Muscle layer of duodenum (tissue), 2 donors: Measurements from ENCODE around the gene MVK.

ENCODE experiments used
- H3K27ac ChIP-seq: one replicate; pipeline ENCODE4 v1.7.0; 2013; ENCODE audit warnings: mild to moderate bottlenecking, low read length
- H3K27me3 ChIP-seq: one replicate; pipeline ENCODE4 v1.7.0; 2013; ENCODE audit warnings: low read depth, mild to moderate bottlenecking, control low read depth, low read length
- H3K36me3 ChIP-seq, 2 donors: one replicate each; pipeline ENCODE4 v1.7.0; 2013; ENCODE audit warnings: low read length in 2 of 2, control low read depth in 1 of 2, mild to moderate bottlenecking in 1 of 2; ENCODE audit not compliant: insufficient read depth in 2 of 2, control insufficient read depth in 1 of 2
- H3K4me1 ChIP-seq, 2 donors: one replicate each; pipeline ENCODE4 v1.7.0; 2013; ENCODE audit warnings: low read length in 2 of 2, mild to moderate bottlenecking in 2 of 2, control low read depth in 1 of 2, moderate library complexity in 1 of 2; ENCODE audit not compliant: insufficient read depth in 2 of 2, control insufficient read depth in 1 of 2
- H3K4me3 ChIP-seq, 2 donors: one replicate each; pipeline ENCODE4 v1.7.0; 2013; ENCODE audit warnings: low read length in 2 of 2, low read depth in 1 of 2, mild to moderate bottlenecking in 1 of 2
- H3K9me3 ChIP-seq, 2 donors: one replicate each; pipeline ENCODE4 v1.7.0; 2013; ENCODE audit warnings: low read length in 2 of 2, control low read depth in 1 of 2, mild to moderate bottlenecking in 1 of 2; ENCODE audit not compliant: control insufficient read depth in 1 of 2
- donor health status: healthy.

MVK gene

DNA sequence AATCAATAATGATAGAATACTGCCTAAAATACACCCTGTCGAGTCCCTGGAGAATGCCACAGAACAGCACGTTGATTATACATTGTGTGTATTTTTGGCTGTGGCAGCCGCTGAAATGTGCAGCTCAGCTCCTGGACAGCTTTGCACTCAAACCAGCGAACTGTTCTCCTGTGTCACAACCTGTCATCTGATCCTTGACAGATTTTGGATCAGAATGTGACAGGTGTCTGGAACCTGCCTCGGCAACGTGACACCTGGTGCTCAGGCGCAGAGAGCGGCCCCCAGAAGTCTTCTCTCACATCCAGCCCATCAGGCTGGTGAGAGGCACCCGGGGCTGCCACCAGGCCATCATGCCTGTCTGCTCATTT, 19.3 kb downstream of the MVK start:
- H3K36me3 ChIP-seq, result peaks cover 8 to 46% of the 10 kb centered on the region in 2 donors
- H3K4me3 ChIP-seq, result no peak overlapping the region
- H3K27ac ChIP-seq, result no peak overlapping the region

DNA sequence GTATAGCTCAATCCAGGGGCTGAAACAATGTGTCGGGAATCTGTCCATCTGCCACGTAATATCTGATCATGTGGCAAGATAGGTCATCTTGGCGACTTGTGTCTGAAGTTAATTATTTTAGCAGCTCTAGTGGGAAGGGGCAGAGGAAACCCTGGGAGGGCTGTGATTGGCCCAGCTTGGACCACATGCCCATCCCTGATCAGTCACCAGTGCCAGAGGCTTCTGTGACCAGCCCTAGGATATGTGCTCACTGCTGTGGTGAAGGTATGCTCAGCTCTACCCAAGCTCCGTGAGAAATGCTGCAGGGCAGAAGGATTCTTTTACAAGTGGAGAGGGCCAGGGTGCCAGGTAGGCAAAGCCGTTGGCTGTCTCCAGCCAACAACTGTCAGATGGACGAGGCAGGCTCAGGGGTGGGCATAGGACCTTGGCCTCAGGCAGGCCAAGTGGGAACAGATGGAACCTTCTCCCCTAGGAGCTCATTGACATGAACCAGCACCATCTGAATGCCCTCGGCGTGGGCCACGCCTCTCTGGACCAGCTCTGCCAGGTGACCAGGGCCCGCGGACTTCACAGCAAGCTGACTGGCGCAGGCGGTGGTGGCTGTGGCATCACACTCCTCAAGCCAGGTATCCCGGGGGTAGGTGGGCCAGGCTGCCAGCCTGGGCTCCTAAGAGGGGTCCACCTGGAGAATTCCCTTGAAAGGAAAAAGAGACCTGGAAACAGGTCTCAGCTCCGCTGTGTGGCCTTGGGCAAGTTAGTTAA, 21.1 kb downstream of the MVK start:
- H3K4me1 ChIP-seq, result peaks cover 3 to 8% of the 10 kb centered on the region in 2 donors
- H3K27ac ChIP-seq, result no peak overlapping the region
- peaks cover 4 to 38% of the 10 kb centered on the region in 2 donors for H3K36me3 ChIP-seq
- H3K4me3 ChIP-seq, result no peak overlapping the region
- no peaks in the 10 kb centered on the region for H3K27me3 ChIP-seq
- no peaks in the 10 kb centered on the region for H3K9me3 ChIP-seq

More for the DNA sequence above, 19.3 kb downstream of the MVK start:
- Histone ChIP-seq H3K4me1 (peaks cover 1 to 6% of the 10 kb centered on the region in 2 donors), H3K9me3 (no peaks in the 10 kb centered on the region), H3K27me3 (no peaks in the 10 kb centered on the region)

DNA sequence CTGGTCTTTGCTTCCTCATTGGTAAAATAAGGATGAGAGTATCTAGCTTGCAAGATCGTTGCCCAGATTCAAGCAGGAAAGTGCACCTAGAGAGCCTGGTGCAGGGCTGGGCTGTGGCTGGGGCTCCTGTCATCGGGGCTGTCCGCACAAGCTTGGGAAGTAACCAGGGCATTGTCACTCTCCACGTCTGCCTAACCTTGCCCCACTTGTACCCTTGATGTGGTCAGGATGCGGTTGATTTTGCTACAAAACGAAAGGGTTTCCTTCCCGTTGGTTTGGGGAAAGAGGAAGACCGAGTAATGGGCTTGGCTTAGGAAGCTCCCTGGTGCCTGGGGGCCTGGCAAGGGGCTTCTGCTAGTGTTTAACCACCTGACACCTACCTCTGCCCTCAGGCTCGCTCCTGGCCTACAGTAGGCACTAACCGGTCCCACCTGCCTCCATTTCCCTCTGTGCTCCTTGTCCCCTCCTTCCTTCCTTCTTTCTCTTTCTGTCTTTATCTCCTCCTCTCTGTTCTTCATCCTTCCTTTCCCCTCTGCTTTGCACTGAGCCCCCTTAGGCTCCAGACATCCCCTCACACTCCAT, 21.8 kb downstream of the MVK start:
- Histone ChIP-seq H3K4me3 (no peak overlapping the region), H3K36me3 (peaks cover 4 to 38% of the 10 kb centered on the region in 2 donors), H3K27ac (no peak overlapping the region), H3K9me3 (no peaks in the 10 kb centered on the region), H3K27me3 (no peaks in the 10 kb centered on the region), H3K4me1 (peaks cover 3 to 8% of the 10 kb centered on the region in 2 donors)

DNA sequence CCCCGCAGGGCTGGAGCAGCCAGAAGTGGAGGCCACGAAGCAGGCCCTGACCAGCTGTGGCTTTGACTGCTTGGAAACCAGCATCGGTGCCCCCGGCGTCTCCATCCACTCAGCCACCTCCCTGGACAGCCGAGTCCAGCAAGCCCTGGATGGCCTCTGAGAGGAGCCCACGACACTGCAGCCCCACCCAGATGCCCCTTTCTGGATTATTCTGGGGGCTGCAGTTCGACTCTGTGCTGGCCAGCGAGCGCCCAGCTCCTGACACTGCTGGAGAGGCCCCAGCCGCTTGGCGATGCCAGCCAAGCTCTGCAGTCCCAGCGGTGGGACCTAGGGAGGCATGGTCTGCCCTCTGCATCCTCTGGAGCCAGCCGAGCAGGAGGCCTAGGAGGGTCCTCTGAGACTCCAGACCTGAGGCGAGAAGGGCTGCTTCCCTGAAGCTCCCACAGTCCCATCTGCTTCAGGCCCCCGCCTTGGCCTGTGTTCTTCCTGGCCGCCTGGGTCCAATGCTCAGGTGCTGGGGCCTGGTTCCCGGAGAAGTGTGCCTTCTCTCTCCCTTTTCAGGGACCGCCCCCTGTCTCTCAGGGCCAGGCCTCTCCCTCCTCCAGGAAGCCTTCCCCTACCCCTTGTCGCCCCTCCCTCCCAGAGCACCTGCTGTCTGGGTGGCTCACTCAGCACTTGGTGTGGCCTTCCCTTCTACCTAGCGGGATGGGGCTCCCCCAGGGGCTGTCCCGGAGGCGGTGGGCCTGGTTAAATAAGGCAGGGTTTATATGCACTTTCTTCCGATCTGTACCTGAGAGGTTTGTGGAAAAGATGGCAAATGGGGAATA, 23.0 kb downstream of the MVK start:
- Histone ChIP-seq H3K4me3 (no peak overlapping the region), H3K36me3 (peaks cover 0 to 38% of the 10 kb centered on the region in 2 donors), H3K27ac (no peak overlapping the region), H3K27me3 (no peaks in the 10 kb centered on the region), H3K9me3 (no peaks in the 10 kb centered on the region), H3K4me1 (peaks cover 3 to 8% of the 10 kb centered on the region in 2 donors)

DNA sequence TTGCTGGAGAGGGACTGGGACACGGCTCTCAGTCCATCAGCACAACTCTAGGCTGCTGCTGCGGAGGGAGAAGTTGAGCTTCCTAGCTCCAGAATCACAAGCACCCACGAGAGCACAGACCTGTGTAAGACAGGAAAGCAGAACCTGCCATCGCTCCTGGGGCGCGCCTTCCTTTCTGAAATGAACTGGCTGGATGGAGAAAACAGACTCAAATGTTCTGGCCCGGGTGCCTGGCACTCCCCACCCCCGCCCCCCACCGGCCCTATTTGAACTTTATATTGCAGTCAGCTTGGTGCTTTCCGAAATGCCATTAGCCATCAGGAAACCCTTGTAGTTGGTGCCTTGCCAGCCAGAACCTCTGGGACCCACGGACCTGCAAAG, 23.8 kb downstream of the MVK start:
- Histone ChIP-seq H3K27me3 (no peaks in the 10 kb centered on the region), H3K9me3 (no peaks in the 10 kb centered on the region), H3K4me3 (no peak overlapping the region), H3K4me1 (peaks cover 3 to 8% of the 10 kb centered on the region in 2 donors), H3K27ac (no peak overlapping the region), H3K36me3 (peaks cover 0 to 33% of the 10 kb centered on the region in 2 donors)

DNA sequence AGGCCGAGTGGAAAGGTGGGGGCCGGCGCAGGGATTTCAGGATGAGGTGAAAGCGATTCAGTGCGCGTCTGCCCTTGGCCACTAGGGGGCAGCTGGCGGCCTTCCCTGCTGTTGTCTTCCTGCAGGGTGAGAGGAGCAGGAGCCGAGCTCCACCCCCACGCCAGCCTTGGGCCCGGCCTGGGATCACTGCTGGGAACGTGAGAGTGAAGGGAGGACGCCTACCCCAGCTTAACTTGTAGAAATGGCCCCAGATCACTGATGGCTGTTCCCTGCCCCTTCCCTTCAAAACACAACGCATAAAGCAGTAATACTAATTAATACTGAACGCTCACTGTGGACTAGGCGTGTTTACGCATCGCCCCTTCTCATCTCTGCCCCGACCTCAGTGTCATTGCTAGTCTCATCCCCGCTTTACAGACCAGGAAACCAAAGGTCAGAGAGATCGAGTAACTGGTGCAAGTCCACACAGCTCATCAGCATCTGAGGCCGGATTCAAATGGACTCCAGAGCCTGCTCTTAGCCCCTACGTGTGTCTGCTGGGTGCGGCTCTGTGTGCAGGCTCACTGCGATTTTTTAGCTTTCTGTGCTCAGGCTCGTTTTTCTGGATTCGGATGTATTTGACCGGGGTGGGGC, 24.3 kb downstream of the MVK start:
- peaks cover 0 to 28% of the 10 kb centered on the region in 2 donors for H3K36me3 ChIP-seq
- no peak overlapping the region for H3K4me3 ChIP-seq
- no peaks in the 10 kb centered on the region for H3K27me3 ChIP-seq
- peaks cover 3 to 8% of the 10 kb centered on the region in 2 donors for H3K4me1 ChIP-seq
- H3K9me3 ChIP-seq, result no peaks in the 10 kb centered on the region
- no peak overlapping the region for H3K27ac ChIP-seq

DNA sequence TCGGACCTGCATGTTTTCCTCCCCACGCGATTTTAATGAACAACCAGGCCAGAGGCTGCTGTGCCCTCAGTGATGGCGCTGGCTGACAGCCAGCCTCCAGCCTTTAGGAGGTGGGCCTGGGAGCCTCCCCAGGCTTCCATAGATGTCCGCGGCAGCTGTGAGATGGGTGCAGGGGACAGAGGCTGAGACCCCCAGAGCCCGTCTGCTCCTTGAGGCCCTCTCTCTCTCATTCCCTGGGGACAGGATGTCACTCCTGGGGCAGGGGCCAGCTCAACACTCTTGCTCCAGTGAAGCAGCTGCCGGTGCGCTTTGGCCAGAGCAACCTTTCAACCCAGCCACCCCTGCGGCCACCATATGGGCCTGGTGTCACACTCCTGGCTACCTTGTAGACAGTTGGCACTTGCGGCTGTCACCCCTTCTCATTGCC, 24.8 kb downstream of the MVK start:
- H3K4me1 ChIP-seq, result peaks cover 3 to 8% of the 10 kb centered on the region in 2 donors
- peaks cover 0 to 23% of the 10 kb centered on the region in 2 donors for H3K36me3 ChIP-seq
- H3K27me3 ChIP-seq, result no peaks in the 10 kb centered on the region
- no peak overlapping the region for H3K4me3 ChIP-seq
- H3K9me3 ChIP-seq, result no peaks in the 10 kb centered on the region
- H3K27ac ChIP-seq, result no peak overlapping the region

DNA sequence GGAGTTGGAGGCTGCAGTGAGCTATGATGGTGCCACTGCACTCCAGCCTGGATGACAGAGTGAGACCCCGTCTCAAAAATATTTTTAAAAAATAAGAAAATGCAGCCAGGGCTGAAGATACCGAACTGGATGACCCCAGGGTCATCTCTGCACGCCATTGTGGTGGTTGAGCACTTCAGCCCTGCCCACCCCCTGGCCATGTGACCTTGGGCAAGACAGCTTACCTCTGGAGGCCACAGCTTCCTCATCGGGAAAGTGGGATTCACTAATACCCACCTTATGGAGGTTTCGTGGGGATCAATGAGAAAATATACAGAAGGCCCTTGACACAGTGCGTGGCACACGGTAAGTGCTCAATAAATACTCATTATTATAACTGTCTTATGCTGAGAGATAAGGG, 25.5 kb downstream of the MVK start:
- Histone ChIP-seq H3K9me3 (no peaks in the 10 kb centered on the region), H3K36me3 (peaks cover 0 to 23% of the 10 kb centered on the region in 2 donors), H3K27me3 (no peaks in the 10 kb centered on the region), H3K4me3 (no peak overlapping the region), H3K27ac (no peak overlapping the region), H3K4me1 (peaks cover 3 to 8% of the 10 kb centered on the region in 2 donors)

DNA sequence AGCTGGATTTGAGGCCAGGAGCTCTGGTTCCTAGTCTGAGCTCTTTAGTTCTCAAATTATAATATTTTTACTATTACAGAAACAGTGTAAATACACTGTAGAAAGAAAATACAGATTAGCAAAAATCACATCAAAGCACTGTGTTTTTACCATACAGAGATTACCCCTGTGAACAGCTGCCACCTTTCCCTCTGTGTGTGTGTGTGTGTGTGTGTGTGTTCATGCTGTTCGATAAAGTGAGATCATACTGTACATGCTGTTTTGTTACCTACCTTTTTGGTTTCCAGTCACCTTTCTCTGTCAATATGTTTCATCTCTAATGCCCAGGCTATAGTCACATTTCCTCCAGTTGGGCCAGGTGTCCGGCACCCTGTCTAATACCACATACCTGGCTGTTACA, 26.9 kb downstream of the MVK start:
- no peak overlapping the region for H3K27ac ChIP-seq
- H3K4me1 ChIP-seq, result peaks cover 3 to 8% of the 10 kb centered on the region in 2 donors
- H3K4me3 ChIP-seq, result no peak overlapping the region
- no peaks in the 10 kb centered on the region for H3K27me3 ChIP-seq
- H3K36me3 ChIP-seq, result peaks cover 0 to 13% of the 10 kb centered on the region in 2 donors
- H3K9me3 ChIP-seq, result no peaks in the 10 kb centered on the region

DNA sequence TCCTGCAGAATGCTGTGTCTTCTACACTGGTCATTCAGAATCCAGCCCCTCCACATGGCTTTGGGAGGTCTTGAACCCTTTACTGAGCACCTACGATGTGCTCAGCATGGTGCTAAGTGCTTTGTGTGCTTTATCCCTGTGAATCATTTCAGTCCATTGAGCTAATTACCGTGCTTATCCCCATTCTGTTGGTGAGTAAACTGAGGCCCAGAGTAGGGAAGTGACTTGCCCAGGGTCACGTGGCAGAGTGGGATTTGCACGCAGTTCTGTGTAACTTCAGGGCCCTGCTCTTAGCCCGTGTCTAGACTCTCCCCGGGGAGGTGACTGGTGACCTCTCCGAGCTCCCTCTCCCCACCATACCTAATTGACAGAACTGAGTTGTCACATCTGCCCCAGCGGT, 27.4 kb downstream of the MVK start:
- Histone ChIP-seq H3K4me3 (no peak overlapping the region), H3K27ac (no peak overlapping the region), H3K36me3 (peaks cover 0 to 8% of the 10 kb centered on the region in 2 donors), H3K4me1 (peaks cover 3 to 8% of the 10 kb centered on the region in 2 donors), H3K9me3 (no peaks in the 10 kb centered on the region), H3K27me3 (no peaks in the 10 kb centered on the region)

DNA sequence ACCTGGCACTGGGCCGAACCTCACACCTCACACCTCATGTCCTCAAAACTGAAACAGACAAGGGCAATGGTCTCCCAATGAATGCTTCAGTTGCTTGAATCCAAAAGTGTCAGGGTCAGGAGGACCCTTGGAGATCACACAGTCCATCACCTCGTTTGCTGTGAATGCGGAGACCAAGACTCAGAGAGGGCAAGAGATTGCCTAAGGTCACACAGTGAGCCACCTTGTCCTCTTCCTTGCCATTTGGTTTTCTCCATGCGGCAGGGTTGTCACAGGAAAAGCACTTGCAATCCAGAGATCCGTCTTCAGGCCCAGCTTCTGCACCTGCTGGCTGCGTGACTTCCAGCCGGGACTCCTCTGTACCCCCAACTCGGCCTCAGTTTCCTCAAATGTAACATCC, 28.0 kb downstream of the MVK start:
- H3K27me3 ChIP-seq, result no peaks in the 10 kb centered on the region
- no peaks in the 10 kb centered on the region for H3K9me3 ChIP-seq
- peaks cover 3 to 14% of the 10 kb centered on the region in 2 donors for H3K4me1 ChIP-seq
- H3K27ac ChIP-seq, result no peak overlapping the region
- H3K36me3 ChIP-seq, result peaks cover 0 to 6% of the 10 kb centered on the region in 2 donors
- no peak overlapping the region for H3K4me3 ChIP-seq
